OCI-LY1 (cell line): Measurements from ENCODE around the gene MBNL1.

Experiments used
- H2AFZ ChIP-seq: fragments of 200-600 bp; sonication (generic), shearing (Covaris generic); 2 replicates; pipeline ENCODE4 v1.6.0; 2014; ENCODE audit warnings: antibody characterized with exemption, mild to moderate bottlenecking, low read length
- H3F3A ChIP-seq: fragments of 200-600 bp; sonication (generic), shearing (Covaris generic); 2 replicates; pipeline ENCODE4 v1.6.0; 2014; ENCODE audit warnings: mild to moderate bottlenecking, antibody characterized with exemption, low read length, moderate library complexity; ENCODE audit not compliant: insufficient read depth
- H3K27ac ChIP-seq: fragments of 200-600 bp; sonication (generic); 2 replicates; pipeline ENCODE4 v1.5.1; 2014; ENCODE audit warnings: low read length, mixed run types, mild to moderate bottlenecking, low read depth; ENCODE audit not compliant: poor library complexity, severe bottlenecking
- H3K27me3 ChIP-seq: fragments of 200-600 bp; sonication (generic); 2 replicates; pipeline ENCODE4 v1.6.0; 2014; ENCODE audit warnings: antibody characterized with exemption, mild to moderate bottlenecking, low read length, moderate library complexity; ENCODE audit not compliant: insufficient read depth
- H3K36me3 ChIP-seq: fragments of 200-600 bp; sonication (generic); 2 replicates; pipeline ENCODE4 v1.6.1; 2014; ENCODE audit warnings: mild to moderate bottlenecking, antibody characterized with exemption, low read length, moderate library complexity, mixed read lengths; ENCODE audit not compliant: insufficient read depth
- H3K4me1 ChIP-seq: fragments of 200-600 bp; sonication (generic); 2 replicates; pipeline ENCODE4 v1.5.1; 2014; ENCODE audit warnings: mild to moderate bottlenecking, low read length, moderate library complexity; ENCODE audit not compliant: insufficient read depth, severe bottlenecking
- H3K4me2 ChIP-seq: fragments of 200-600 bp; sonication (generic), shearing (Covaris generic); 2 replicates; pipeline ENCODE4 v1.6.1; 2014; ENCODE audit warnings: low read length
- H3K4me3 ChIP-seq: fragments of 200-600 bp; sonication (generic); 2 replicates; pipeline ENCODE4 v1.5.1; 2014; ENCODE audit warnings: low read length, low read depth, mild to moderate bottlenecking, mixed read lengths; ENCODE audit not compliant: poor library complexity, severe bottlenecking
- H3K79me2 ChIP-seq: fragments of 200-600 bp; shearing (Covaris generic); 2 replicates; pipeline ENCODE4 v1.6.1; 2016; ENCODE audit warnings: mixed run types, low read length, mixed read lengths; ENCODE audit not compliant: insufficient read depth
- H3K9ac ChIP-seq: fragments of 200-600 bp; sonication (generic), shearing (Covaris generic); 2 replicates; pipeline ENCODE4 v1.6.1; 2014; ENCODE audit warnings: mild to moderate bottlenecking, low read length, mixed read lengths
- H3K9me2 ChIP-seq: fragments of 200-600 bp; sonication (generic), shearing (Covaris generic); 2 replicates; pipeline ENCODE4 v1.6.1; 2014; ENCODE audit warnings: low read depth, mild to moderate bottlenecking, low read length, mixed read lengths
- H3K9me3 ChIP-seq: fragments of 200-600 bp; shearing (Covaris generic); 2 replicates; pipeline ENCODE4 v1.6.1; 2014; ENCODE audit warnings: low read length, mixed read lengths
- H4K20me1 ChIP-seq: fragments of 200-600 bp; sonication (generic), shearing (Covaris generic); 2 replicates; pipeline ENCODE4 v1.6.0; 2016; ENCODE audit warnings: mild to moderate bottlenecking, low read length; ENCODE audit not compliant: insufficient read depth
- EZH2 ChIP-seq: fragments of 200-600 bp; sonication (generic), shearing (Covaris generic); IDR thresholded peaks from 2 replicates; pipeline ENCODE4 v1.8.0; 2017; ENCODE audit warnings: borderline replicate concordance, mixed run types, mild to moderate bottlenecking, antibody characterized with exemption, low read length, moderate library complexity, mixed read lengths
- TF ChIP-seq, protein P1 (sequence below): fragments of 200-600 bp; sonication (generic), shearing (Covaris generic); IDR thresholded peaks from 2 replicates; pipeline ENCODE4 v1.5.1; 2017; ENCODE audit warnings: mild to moderate bottlenecking, antibody characterized with exemption, low read length, moderate library complexity, mixed read lengths

MBNL1 gene

GRCh38 chr3:152295344-152295743 lies 26.6 kb downstream of the MBNL1 start:
- H3K4me2 ChIP-seq = peak overlapping the region; percentile 4; the same call in 1 of the 2 replicates
- no peaks in the 10 kb centered on the region for H3K9me2 ChIP-seq
- H2AFZ ChIP-seq = no peak overlapping the region
- peaks cover 32% of the 10 kb centered on the region for H3K36me3 ChIP-seq
- H3K9ac ChIP-seq = no peak overlapping the region
- TF ChIP-seq EZH2 = no peak
- TF ChIP-seq, protein P1, sequence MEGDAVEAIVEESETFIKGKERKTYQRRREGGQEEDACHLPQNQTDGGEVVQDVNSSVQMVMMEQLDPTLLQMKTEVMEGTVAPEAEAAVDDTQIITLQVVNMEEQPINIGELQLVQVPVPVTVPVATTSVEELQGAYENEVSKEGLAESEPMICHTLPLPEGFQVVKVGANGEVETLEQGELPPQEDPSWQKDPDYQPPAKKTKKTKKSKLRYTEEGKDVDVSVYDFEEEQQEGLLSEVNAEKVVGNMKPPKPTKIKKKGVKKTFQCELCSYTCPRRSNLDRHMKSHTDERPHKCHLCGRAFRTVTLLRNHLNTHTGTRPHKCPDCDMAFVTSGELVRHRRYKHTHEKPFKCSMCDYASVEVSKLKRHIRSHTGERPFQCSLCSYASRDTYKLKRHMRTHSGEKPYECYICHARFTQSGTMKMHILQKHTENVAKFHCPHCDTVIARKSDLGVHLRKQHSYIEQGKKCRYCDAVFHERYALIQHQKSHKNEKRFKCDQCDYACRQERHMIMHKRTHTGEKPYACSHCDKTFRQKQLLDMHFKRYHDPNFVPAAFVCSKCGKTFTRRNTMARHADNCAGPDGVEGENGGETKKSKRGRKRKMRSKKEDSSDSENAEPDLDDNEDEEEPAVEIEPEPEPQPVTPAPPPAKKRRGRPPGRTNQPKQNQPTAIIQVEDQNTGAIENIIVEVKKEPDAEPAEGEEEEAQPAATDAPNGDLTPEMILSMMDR = no peak
- peak overlapping the region; percentile 45 for H3K27ac ChIP-seq
- 0 out of 2 replicates have a peak, but pooled peaks cover 2% of the 10 kb centered on the region for H3F3A ChIP-seq
- peaks cover 92% of the 10 kb centered on the region for H3K4me1 ChIP-seq
- H4K20me1 ChIP-seq = peaks cover 7% of the 10 kb centered on the region; the same call in 1 of the 2 replicates
- H3K79me2 ChIP-seq = peaks cover 100% of the 10 kb centered on the region
- H3K9me3 ChIP-seq = no peaks in the 10 kb centered on the region
- H3K27me3 ChIP-seq = no peaks in the 10 kb centered on the region
- H3K4me3 ChIP-seq = no peak overlapping the region

- H3K9me3 ChIP-seq = no peaks in the 10 kb centered on the region
- H3K79me2 ChIP-seq = peaks cover 100% of the 10 kb centered on the region
- peaks cover 32% of the 10 kb centered on the region for H3K36me3 ChIP-seq
- H3K4me3 ChIP-seq = no peak overlapping the region
- no peak overlapping the region for H2AFZ ChIP-seq
- H3K9me2 ChIP-seq = no peaks in the 10 kb centered on the region
- TF ChIP-seq EZH2 = no peak
- TF ChIP-seq, protein P1 = no peak
- H3K9ac ChIP-seq = no peak overlapping the region
- H3F3A ChIP-seq = 0 out of 2 replicates have a peak, but pooled peaks cover 2% of the 10 kb centered on the region
- 0 out of 2 replicates have a peak, but pooled peaks cover 7% of the 10 kb centered on the region for H4K20me1 ChIP-seq
- peak overlapping the region; percentile 4; the same call in 1 of the 2 replicates for H3K4me2 ChIP-seq
- no peaks in the 10 kb centered on the region for H3K27me3 ChIP-seq
- H3K4me1 ChIP-seq = peaks cover 92% of the 10 kb centered on the region
- H3K27ac ChIP-seq = peak overlapping the region; percentile 45
These were observed 27.1 kb downstream of the MBNL1 start for GRCh38 chr3:152295806-152296205.

GRCh38 chr3:152296382-152296781 lies 27.7 kb downstream of the MBNL1 start:
- Histone ChIP-seq H3K79me2 (peaks cover 100% of the 10 kb centered on the region), H3K4me1 (peaks cover 92% of the 10 kb centered on the region), H3K27ac (peak overlapping the region; percentile 45), H3K9me2 (no peaks in the 10 kb centered on the region), H3K4me3 (no peak overlapping the region), H3K9me3 (no peaks in the 10 kb centered on the region), H3K4me2 (peak overlapping the region; percentile 4; the same call in 1 of the 2 replicates), H3K27me3 (no peaks in the 10 kb centered on the region), H3K36me3 (peaks cover 36% of the 10 kb centered on the region), H4K20me1 (0 out of 2 replicates have a peak, but pooled peaks cover 7% of the 10 kb centered on the region), H2AFZ (no peak overlapping the region), H3F3A (0 out of 2 replicates have a peak, but pooled peaks cover 2% of the 10 kb centered on the region), H3K9ac (no peak overlapping the region)
- TF ChIP-seq EZH2 = no peak
- TF ChIP-seq, protein P1 = no peak
